T47D (cell line): Measurements from ENCODE around the gene HELB.
"Not testable (repeated sequence)": the region's sequence is repeated elsewhere in the genome, so short reads cannot be mapped to it uniquely, and the experiment has no call there.

Source experiments
- DNase-seq, 2 experiments: peaks; one replicate each; pipeline versions ENCODE4 v3.0.0 to v3.0.0-alpha.2; 2011 to 2012; ENCODE audit warnings: low read depth in 1 of 2, low spot score in 1 of 2
- JUND ChIP-seq: IDR thresholded peaks from 2 replicates; pipeline ENCODE4 v1.6.1; 2012; ENCODE audit warnings: low read depth
- in situ Hi-C: cut with HindIII; loops from 2 replicates; pipeline ENCODE4 v1.10.0; 2016; ENCODE audit warnings: low sequenced_read_pairs, low pct_unique_long_range_greater_than_20kb

Gene HELB

DNA sequence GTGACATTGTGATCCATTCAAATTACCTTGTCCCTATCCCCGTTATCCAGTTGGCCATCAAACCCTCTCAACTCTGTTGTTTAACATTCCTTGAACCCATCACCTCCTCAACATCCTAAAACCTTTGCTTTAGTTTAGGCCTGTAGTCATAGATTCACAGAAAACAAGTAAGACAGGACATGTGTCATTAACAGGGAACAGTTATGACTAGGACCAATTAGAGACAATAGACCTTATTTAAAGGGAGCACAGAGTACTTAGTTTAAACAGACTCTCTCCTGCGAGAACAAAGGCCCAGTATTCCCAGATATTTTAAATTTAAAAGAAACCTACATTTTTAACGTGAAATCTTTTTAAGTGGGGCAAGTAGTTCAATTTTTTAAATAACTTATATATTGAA, 20.0 kb upstream of the HELB start:
- no peak for DNase-seq
- in situ Hi-C loops = no loop called here
- TF ChIP-seq JUND = no peak

DNA sequence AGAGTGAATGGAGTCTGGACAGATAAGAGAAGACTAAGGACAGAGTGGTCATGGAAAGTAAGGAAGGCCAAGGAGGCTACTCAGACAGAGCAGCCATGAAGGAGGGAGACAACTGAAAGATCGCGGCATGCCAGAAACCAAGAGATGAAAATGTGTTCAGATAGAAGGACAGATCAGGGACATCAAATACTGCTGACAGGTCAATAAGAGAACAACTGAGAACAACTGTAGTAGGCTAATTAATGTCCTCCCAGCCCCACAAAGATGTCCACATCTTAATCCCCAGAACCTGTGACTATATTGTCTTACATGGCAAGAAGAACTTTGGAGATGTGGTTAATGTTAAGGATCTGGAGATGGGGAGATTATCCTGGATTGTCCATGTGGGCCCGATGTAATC, 15.0 kb upstream of the HELB start:
- no peak for DNase-seq
- in situ Hi-C loops = no loop called here
- no peak for TF ChIP-seq JUND

DNA sequence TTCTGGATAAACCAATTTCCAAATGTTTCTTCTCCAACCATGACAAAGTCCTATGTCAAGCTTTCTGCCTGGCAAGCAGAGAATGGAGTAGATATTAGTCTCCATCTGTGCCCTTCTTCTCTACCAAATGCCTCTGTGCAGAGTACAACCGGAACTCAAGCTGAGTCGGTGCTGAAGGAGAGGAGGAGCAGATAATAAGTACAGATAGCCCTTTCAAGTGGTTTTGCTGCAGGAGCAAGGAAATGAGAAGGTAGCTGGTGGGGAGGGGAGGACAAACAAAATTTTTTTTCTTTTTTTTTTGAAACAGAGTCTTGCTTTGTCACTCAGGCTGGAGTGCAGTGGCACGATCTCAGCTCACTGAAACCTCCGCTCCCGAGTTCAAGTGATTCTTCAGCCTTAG, 14.2 kb upstream of the HELB start:
- in situ Hi-C loops = no loop called here
- TF ChIP-seq JUND = no peak
- DNase-seq = no peak

DNA sequence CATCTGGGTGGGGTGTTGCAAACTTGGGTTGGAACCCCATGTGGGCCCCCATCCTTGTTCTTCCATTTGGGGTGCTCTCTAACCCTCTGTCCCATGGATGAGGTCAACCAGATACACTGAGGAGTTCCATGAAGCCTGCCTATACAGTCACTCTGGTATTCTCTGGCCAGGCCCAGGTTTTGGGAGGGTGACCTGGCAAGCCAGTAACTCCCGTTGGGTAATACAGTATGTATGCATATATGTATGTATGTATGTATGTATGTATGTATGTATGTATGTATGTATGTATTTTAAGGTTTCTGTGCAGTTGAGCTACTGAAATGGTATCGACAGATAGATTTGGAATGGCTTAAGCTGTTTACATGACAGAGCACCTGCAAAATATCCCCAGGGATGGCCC, 12.8 kb upstream of the HELB start:
- TF ChIP-seq JUND = no peak
- in situ Hi-C loops = no loop called here
- DNase-seq = no peak

DNA sequence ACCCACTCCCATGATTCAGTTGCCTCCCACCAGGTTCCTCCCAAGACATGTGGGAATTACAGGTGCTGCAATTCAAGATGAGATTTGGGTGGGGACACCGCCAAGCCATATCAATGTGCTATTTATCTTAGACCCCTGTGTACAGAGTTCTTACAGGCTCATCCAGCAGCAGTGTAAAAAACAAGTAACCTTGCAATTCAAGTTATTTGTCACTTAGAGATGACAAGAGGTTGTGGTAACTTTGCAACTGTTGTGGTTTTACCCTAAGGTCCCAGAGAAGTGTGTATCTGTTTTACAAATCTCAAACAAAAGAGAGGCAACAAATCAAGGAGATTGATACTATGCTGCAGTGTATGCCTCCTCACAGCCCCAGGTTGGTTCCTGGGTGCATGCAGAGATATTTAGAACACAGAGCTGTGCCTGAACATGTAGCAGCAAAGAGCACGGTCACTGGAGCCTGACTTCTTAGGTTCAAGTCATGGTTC, 11.5 kb upstream of the HELB start:
- DNase-seq = no peak
- TF ChIP-seq JUND = no peak
- in situ Hi-C loops = no loop called here

DNA sequence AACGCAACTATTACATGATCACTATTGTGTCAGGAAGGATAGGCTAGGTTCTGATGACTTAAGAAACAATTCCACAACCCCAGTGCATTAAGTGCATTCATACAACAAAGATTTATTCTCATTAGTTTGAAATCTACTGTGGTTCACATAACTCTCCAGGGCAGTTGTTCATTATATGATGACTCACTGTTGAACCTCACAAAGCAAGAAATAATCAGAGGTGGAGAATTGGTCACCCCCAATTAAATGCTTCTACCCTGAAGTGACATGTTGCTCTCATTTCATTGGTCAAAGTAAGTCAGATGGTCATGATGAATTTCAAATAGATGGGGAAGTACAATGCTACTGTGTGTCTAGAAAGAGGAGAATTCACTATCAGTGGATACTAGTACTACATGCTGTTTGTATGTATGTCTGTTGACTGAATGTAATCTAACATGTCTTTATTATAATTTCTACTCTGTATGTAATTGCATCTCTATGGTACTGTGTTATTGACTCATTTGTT, 6.1 kb upstream of the HELB start:
- in situ Hi-C loops = no loop called here
- no peak for TF ChIP-seq JUND
- no peak for DNase-seq

DNA sequence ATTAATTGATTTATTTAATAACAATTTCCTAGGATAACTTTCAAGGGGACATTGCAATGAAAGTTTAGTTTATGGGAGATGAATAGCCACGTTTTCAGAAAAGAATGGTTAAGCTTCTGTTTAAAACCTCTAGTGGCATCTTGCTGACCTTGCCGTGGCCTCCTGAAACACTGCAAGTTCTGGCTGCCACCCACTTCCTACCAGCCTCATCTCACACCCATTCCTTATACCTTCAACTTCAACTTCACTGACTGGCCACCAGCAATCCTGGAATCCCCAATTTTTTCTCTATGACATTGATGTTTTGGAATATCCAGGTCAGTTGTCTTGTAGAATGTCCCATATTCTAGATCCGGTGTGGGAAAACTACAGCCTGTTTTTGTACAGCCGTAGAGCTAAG, 5.2 kb upstream of the HELB start:
- in situ Hi-C loops = no loop called here
- no peak for DNase-seq
- no peak for TF ChIP-seq JUND

DNA sequence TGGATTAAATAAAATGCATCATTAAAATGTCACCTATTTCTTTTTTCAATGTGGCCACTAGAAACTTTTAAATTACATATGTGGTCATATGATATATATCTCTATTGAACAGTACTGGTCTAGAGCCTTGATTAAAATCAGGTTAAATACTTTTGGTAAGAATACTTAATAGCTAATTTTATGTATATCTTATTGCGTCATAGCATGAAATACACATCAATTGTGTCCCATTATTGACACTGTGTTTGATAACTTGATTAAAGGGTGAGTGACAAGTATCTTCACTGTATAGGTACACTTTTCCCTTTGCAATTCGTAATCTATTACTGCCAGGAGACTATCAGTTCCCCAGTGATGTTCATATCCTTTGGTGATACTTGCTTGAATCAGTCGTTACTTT, 4.4 kb upstream of the HELB start:
- no peak for TF ChIP-seq JUND
- DNase-seq = no peak
- in situ Hi-C loops = no loop called here

DNA sequence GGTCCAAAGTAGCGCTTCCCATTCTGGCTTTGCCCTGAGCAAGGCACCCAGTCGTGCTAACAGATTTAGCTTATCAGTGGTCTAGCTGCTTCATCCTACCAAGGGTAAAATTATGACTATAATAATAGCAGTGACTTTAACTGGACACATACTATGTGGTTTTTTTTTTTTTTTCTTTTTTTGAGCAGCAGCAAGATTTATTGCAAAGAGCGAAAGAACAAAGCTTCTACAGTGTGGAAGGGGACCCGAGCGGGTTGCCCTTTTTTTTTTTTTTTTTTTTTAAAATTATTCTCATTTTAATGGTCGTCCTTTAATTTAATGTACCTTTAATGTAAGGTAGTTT, 505 bp downstream of the HELB start:
- no peak for DNase-seq
- in situ Hi-C loops = no loop called here
- no peak for TF ChIP-seq JUND

DNA sequence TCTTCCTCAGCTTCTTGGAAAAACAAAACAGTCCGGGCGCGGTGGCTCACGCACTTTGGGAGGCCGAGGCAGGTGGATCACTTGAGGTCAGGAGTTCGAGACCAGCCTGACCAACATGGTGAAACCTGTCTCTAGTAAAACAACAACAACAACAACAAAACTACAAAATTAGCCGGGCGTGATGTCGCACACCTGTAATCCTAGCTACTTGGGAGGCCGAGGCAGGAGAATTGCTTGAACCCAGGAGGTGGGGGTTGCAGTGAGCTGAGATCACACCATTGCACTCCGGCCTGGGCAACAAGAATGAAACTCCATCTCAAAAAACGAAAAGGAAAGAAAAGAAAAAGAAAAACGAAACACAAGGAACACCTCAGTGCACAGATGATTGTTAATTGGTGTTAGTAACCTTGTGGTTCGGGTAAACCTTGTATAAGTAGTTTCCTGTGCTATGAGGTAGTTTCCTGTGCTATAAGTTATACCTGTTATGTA, 1.1 kb downstream of the HELB start:
- in situ Hi-C loops, DNase-seq: not testable (repeated sequence)

DNA sequence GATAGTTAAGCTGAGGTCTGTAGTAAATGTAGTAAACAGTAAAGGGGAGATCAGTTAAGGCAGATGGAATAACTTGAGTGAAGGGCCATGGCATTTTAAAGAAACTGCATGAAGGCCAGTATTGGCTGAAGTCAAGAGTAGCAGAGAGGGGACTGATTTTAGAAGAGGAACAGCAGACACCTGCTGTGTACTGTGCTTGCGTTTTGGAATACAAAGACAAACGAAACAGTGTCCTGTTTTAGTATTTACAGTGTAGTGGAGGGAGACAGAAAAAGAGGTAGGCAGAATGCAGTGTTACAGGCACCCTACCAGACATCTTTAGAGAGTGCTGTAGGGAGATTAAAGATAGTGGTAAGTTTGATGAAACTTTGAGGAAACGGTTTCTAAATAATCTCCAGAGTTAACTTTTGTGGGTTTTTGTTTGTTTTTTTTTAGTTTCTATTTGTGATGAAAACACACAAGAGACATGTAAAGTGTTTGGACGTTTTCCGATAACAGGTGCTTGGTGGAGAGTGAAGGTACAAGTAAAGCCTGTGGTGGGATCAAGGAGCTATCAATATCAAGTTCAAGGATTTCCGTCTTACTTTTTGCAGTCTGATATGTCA, 2.1 kb downstream of the HELB start:
- no peak for DNase-seq
- no peak for TF ChIP-seq JUND
- in situ Hi-C loops = no loop called here

DNA sequence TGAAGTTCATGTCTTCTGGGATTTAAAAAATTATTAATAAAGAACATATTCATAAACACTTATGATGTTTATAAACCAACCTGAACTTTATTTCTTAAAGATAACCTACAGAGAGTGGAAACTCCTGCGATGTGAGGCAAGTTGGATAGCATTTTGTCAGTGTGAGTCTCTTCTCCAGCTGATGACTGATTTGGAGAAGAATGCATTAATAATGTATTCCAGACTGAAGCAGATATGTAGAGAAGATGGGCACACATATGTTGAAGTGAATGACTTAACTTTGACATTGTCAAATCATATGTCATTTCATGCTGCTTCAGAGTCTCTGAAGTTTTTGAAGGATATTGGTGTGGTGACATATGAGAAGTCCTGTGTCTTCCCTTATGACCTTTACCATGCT, 7.3 kb downstream of the HELB start:
- TF ChIP-seq JUND = no peak
- in situ Hi-C loops = no loop called here
- DNase-seq = no peak

DNA sequence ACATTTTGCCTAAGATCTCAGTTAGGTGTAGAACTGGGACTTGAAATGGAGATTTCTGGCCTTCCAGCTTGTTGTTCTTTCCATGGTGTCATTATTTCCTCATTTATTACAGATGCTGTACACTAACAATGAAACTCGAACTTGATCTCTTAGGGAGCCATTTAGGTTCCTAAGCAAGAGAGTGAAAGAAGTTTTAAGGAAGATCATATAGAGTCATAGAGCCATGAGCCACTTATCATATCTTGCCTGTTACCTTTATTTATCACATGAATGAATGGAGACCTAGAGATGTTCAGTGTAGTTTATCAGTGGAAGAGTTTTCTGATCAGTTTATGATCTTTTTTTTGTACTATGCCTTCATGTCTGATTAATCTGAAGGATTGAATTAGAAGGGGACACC, 9.9 kb downstream of the HELB start:
- no peak for DNase-seq
- in situ Hi-C loops = no loop called here
- TF ChIP-seq JUND = no peak

DNA sequence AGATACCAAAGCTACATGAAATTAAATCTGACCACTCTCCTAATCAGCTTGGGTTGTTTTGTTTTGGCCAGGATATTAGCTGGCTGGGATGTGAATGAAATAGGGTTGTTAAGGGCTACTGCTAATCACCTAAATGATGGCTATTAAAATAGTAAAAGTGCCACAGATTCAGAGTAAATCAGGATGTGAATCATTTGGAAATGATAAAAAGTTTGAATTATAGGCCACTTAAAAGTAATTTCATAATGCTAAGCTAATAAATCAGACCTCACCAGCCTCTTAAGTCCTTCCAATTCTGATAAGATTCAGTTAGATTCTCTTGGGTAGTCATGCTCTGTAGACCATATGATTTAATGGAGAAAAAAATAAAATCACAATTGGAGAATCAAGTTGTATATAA, 12.0 kb downstream of the HELB start:
- in situ Hi-C loops = no loop called here
- no peak for DNase-seq
- TF ChIP-seq JUND = no peak
